Measurements from ENCODE around the gene TMEM50B. TPM values are rescaled to one million over a fixed set of nuclear protein-coding genes. Genes with fewer than 3 reads are reported as not detected.

The TMEM50B gene
- total RNA-seq, 1 donor from 2014 or later, result 32.0 TPM

DNA sequence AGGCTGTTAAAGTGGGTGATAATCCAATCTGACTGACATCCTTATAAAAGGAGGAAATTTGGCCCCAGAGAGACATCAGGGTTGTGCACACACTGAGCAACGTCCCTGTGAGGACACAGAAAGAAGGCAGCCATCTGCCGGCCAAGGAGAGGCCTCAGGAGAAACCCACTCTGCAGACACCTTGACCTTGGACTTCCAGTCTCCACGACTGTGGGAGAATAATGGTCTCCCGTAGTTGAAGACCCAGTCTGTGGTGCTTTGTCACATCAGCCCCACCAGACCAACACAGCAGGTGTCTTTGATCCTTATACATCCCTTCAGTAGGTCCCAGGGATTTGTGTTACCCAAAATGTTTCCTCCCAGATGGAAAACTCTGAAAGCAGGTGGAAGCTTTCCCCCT, 16.0 kb upstream of the TMEM50B start:
- DNase-seq (ENCODE audit: low read depth), result no peak
- H3K36me3 ChIP-seq (ENCODE audit: control insufficient read depth, insufficient read depth, low read length), result no peaks in the 10 kb centered on the region
- no peak overlapping the region for H3K4me3 ChIP-seq (ENCODE audit: low read depth, low read length)
- TF ChIP-seq, protein P1, sequence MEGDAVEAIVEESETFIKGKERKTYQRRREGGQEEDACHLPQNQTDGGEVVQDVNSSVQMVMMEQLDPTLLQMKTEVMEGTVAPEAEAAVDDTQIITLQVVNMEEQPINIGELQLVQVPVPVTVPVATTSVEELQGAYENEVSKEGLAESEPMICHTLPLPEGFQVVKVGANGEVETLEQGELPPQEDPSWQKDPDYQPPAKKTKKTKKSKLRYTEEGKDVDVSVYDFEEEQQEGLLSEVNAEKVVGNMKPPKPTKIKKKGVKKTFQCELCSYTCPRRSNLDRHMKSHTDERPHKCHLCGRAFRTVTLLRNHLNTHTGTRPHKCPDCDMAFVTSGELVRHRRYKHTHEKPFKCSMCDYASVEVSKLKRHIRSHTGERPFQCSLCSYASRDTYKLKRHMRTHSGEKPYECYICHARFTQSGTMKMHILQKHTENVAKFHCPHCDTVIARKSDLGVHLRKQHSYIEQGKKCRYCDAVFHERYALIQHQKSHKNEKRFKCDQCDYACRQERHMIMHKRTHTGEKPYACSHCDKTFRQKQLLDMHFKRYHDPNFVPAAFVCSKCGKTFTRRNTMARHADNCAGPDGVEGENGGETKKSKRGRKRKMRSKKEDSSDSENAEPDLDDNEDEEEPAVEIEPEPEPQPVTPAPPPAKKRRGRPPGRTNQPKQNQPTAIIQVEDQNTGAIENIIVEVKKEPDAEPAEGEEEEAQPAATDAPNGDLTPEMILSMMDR (IDR thresholded peaks at IDR 0.05; ENCODE audit: insufficient read depth, low read length, poor library complexity, severe bottlenecking), result no peak
- no peaks in the 10 kb centered on the region for H3K27me3 ChIP-seq (ENCODE audit: control insufficient read depth, insufficient read depth, low read length)

DNA sequence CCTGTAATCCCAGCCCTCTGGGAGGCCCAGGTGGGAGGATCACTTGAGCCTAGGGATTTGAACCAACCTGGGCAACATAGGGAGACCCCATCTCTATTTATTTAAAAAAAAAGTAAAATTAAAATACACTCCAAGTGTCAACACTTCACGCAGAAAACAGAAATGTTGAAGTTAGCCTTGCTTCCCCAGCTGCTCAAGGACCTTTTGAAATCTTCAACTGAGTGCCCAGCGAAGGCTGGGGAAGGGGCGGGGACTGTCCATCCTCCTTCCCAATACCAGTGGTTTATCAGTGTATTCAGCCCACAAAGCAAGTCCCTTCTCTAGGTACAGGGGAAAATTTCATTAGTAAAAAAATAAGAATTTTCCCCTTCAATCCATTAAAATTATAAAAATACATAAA, 14.0 kb upstream of the TMEM50B start:
- DNase-seq (ENCODE audit: low read depth), result no peak
- TF ChIP-seq, protein P1 (IDR thresholded peaks at IDR 0.05; ENCODE audit: insufficient read depth, low read length, poor library complexity, severe bottlenecking), result no peak
- H3K36me3 ChIP-seq (ENCODE audit: control insufficient read depth, insufficient read depth, low read length), result no peaks in the 10 kb centered on the region
- no peaks in the 10 kb centered on the region for H3K27me3 ChIP-seq (ENCODE audit: control insufficient read depth, insufficient read depth, low read length)
- no peak overlapping the region for H3K4me3 ChIP-seq (ENCODE audit: low read depth, low read length)

DNA sequence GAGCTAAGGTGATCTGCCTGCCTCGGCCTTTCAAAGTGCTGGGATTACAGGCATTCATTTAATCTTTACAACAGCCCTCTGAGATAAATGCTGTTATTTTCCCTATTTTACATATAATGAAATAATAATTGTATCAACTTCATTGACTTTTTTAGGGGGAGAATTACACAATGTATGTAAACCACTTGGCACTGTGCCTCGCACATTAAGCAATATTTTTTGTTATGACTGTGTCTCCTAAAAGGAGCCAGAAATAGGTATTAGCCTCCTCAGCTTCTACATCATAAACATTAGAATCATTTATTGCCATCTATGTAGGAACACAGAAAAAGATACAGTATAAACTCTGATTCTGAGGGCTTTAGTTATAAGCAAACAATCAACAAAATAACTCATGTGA, 12.8 kb upstream of the TMEM50B start:
- no peak overlapping the region for H3K4me3 ChIP-seq (ENCODE audit: low read depth, low read length)
- TF ChIP-seq, protein P1 (IDR thresholded peaks at IDR 0.05; ENCODE audit: insufficient read depth, low read length, poor library complexity, severe bottlenecking), result no peak
- no peak for DNase-seq (ENCODE audit: low read depth)
- H3K36me3 ChIP-seq (ENCODE audit: control insufficient read depth, insufficient read depth, low read length), result no peaks in the 10 kb centered on the region
- no peaks in the 10 kb centered on the region for H3K27me3 ChIP-seq (ENCODE audit: control insufficient read depth, insufficient read depth, low read length)

DNA sequence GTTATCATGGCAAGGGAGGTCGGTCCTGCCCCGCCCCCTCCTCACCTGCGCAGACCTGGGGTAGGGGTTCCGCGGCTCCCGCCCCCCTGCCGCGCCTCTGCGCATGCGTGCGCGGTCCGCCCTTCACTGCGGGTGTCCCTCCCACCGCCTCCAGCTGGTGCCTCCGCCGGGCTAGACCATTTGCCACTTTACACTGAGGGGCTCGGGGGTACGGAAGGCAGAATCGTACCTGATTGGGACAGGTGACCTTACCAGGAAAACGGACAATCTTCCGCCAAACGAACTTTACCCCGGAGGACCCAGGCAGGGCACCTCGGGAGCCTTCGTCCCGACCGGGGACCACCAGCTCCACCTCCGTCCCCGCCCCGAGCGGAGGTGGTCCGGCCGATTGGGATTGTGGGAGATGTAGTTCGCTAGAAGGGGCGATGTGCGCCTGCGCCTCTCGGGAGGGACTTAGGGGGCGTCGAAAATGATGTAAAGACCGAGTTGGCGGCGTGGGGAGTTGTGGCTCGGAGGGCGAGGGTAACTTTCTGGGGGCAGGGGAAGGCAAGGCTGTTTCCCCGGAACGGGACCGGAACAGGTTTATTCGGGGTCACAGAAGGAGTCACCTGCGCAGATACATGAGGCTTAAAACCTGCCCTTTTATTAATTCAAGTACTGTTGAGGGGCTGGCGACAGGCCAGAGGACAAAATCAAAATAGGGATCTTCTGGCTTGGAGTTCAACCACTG, 11.8 kb upstream of the TMEM50B start, which contains the start of gene DNAJC28:
DNAJC28 (minus strand) TSS at position 344 of the 730 bp plus-strand sequence. CDS start 2,323 bp downstream, outside the sequence.
- H3K27me3 ChIP-seq (ENCODE audit: control insufficient read depth, insufficient read depth, low read length), result no peaks in the 10 kb centered on the region
- H3K36me3 ChIP-seq (ENCODE audit: control insufficient read depth, insufficient read depth, low read length), result no peaks in the 10 kb centered on the region
- peak within 1 kb of the TSS; percentile 78 for H3K4me3 ChIP-seq (ENCODE audit: low read depth, low read length)
- peak; percentile 45 for DNase-seq (ENCODE audit: low read depth)
- TF ChIP-seq, protein P1 (IDR thresholded peaks at IDR 0.05; ENCODE audit: insufficient read depth, low read length, poor library complexity, severe bottlenecking), result no peak

DNA sequence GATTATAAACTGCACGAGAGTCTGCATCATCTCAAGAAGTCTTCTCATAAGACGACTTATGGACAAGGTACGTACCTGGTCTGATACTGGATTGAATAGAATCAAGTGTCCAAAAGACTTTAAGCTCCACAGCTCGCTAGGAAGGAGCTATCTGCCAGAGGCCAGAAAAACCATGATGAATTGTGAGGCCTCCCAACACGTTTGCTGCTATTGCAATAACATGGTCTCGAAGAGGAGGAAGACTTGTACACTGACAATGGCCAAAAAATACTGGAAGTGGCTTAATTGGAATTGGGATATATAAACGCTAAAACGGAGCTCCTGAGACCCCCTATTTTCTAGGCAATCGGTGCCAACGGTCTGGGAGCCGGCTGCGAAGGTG, 11.2 kb upstream of the TMEM50B start:
- Histone ChIP-seq H3K4me3 (ENCODE audit: low read depth, low read length) (peak overlapping the region; percentile 78), H3K27me3 (ENCODE audit: control insufficient read depth, insufficient read depth, low read length) (no peaks in the 10 kb centered on the region), H3K36me3 (ENCODE audit: control insufficient read depth, insufficient read depth, low read length) (no peaks in the 10 kb centered on the region)
- TF ChIP-seq, protein P1 (IDR thresholded peaks at IDR 0.05; ENCODE audit: insufficient read depth, low read length, poor library complexity, severe bottlenecking), result no peak
- no peak for DNase-seq (ENCODE audit: low read depth)

DNA sequence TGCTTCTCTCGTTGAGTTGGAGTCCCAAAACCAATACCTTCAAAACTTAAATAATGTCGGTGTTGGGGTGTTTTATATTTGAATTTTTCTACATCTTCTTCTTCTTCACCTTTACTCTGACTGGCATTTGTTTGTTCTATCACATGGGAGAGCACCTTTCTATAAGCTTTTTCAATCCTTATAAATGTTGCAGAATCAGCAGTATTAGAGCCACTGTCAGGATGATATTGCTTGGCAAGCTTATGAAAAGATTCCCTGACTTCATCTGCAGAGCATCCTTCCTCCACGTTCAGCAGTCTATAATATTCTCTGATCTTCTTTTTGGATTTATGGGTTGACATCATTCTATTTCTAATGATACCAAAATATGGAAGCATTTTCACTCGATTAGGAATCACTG, 9.2 kb upstream of the TMEM50B start:
- TF ChIP-seq, protein P1 (IDR thresholded peaks at IDR 0.05; ENCODE audit: insufficient read depth, low read length, poor library complexity, severe bottlenecking), result no peak
- Histone ChIP-seq H3K27me3 (ENCODE audit: control insufficient read depth, insufficient read depth, low read length) (no peaks in the 10 kb centered on the region), H3K36me3 (ENCODE audit: control insufficient read depth, insufficient read depth, low read length) (no peaks in the 10 kb centered on the region), H3K4me3 (ENCODE audit: low read depth, low read length) (no peak overlapping the region)
- DNase-seq (ENCODE audit: low read depth), result no peak
